Keratinocyte (primary cell): ENCODE results near the gene ZNF74. TPM values are rescaled to one million over a fixed set of nuclear protein-coding genes. Genes with fewer than 3 reads are reported as not detected.

Experiments
- DNase-seq: peaks from one replicate; pipeline ENCODE4 v3.0.0-alpha.2; 2011; ENCODE audit warnings: low read depth, missing footprints, low spot score
- FAIRE-seq: peaks from 2 replicates; lab custom pipeline; 2011; peaks lifted over from hg19 to GRCh38; lab: Jason Lieb, UNC
- H2AFZ ChIP-seq: 2 replicates; pipeline ENCODE4 v1.6.0; 2012; ENCODE audit warnings: low read length, control low read depth, inconsistent platforms; ENCODE audit not compliant: control insufficient read depth
- H3K27ac ChIP-seq: 2 replicates; pipeline ENCODE4 v1.5.1; 2011; ENCODE audit warnings: low read length; ENCODE audit not compliant: control insufficient read depth, insufficient read depth
- H3K27me3 ChIP-seq: 3 replicates; pipeline ENCODE4 v1.6.0; 2011; ENCODE audit warnings: low read length; ENCODE audit not compliant: control insufficient read depth, insufficient read depth; ENCODE audit errors: extremely low read depth
- H3K36me3 ChIP-seq, 2 experiments: 2 replicates in 1 of 2; 3 replicates in 1 of 2; pipeline ENCODE4 v1.5.1; 2011; ENCODE audit warnings: low read length in 2 of 2, mild to moderate bottlenecking in 1 of 2; ENCODE audit not compliant: control insufficient read depth in 2 of 2, insufficient read depth in 2 of 2; ENCODE audit errors: extremely low read depth in 1 of 2
- H3K4me1 ChIP-seq: 3 replicates; pipeline ENCODE4 v1.5.1; 2011; ENCODE audit warnings: low read length; ENCODE audit not compliant: control insufficient read depth, insufficient read depth; ENCODE audit errors: extremely low read depth
- H3K4me2 ChIP-seq: 3 replicates; pipeline ENCODE4 v1.6.0; 2011; ENCODE audit warnings: low read depth, low read length; ENCODE audit not compliant: control insufficient read depth, insufficient read depth; ENCODE audit errors: extremely low read depth
- H3K4me3 ChIP-seq, 3 experiments: fragments of 200-600 bp in 1 of 3; sonication (generic) in 1 of 3; 2 replicates in 2 of 3; 3 replicates in 1 of 3; pipeline ENCODE4 v1.5.1; 2011 to 2016; ENCODE audit warnings: low read length in 3 of 3, mild to moderate bottlenecking in 3 of 3, control low read depth in 2 of 3, inconsistent platforms in 1 of 3, low read depth in 1 of 3, mixed read lengths in 1 of 3, mixed run types in 1 of 3, moderate library complexity in 1 of 3; ENCODE audit not compliant: control insufficient read depth in 2 of 3, insufficient read depth in 2 of 3; ENCODE audit errors: extremely low read depth in 1 of 3
- H3K79me2 ChIP-seq: 2 replicates; pipeline ENCODE4 v1.6.0; 2012; ENCODE audit warnings: low read length; ENCODE audit not compliant: control insufficient read depth, insufficient read depth
- H3K9ac ChIP-seq: 3 replicates; pipeline ENCODE4 v1.6.0; 2011; ENCODE audit warnings: low read length; ENCODE audit not compliant: control insufficient read depth, insufficient read depth; ENCODE audit errors: extremely low read depth
- H3K9me1 ChIP-seq: 3 replicates; pipeline ENCODE4 v1.6.0; 2011; ENCODE audit warnings: low read length; ENCODE audit not compliant: control insufficient read depth, insufficient read depth; ENCODE audit errors: extremely low read depth
- H3K9me3 ChIP-seq: 2 replicates; pipeline ENCODE4 v1.5.1; 2012; ENCODE audit warnings: low read depth, low read length; ENCODE audit not compliant: control insufficient read depth
- H4K20me1 ChIP-seq: 3 replicates; pipeline ENCODE4 v1.6.0; 2011; ENCODE audit warnings: low read length; ENCODE audit not compliant: control insufficient read depth, insufficient read depth; ENCODE audit errors: extremely low read depth
- EZH2 ChIP-seq: IDR thresholded peaks from one replicate; pipeline ENCODE4 v1.6.1; 2012; ENCODE audit warnings: inconsistent platforms, mild to moderate bottlenecking, low read length, moderate library complexity
- dilution Hi-C: fragments of 300-500 bp; cut with MboI; formaldehyde crosslinking; loops from one replicate; pipeline ENCODE4 v1.7.0; 2020; ENCODE audit warnings: low sequenced_read_pairs; ENCODE audit not compliant: extremely low pct_ligation_motif_present
- polyA plus RNA-seq, 5 experiments: library from polyadenylated mRNA; depleted of rRNA in 3 of 5; stranded (reverse) in 3 of 5; stranded (forward) in 1 of 5; unstranded in 1 of 5; fragments of >200 nt; gene quantifications; 1 replicate in 1 of 5; 2 replicates in 3 of 5; 3 replicates in 1 of 5; pipeline versions ENCODE4 v1.2.1 to v1.2.3, GENCODE V29; 2011 to 2012; ENCODE audit warnings: missing spikeins in 2 of 5, low read depth in 1 of 5, low replicate concordance in 1 of 5
- TF ChIP-seq, protein P1 (sequence below), 3 experiments: IDR thresholded peaks in 1 of 3; conservative IDR thresholded peaks in 1 of 3; optimal IDR thresholded peaks in 1 of 3; 2 replicates in 2 of 3; 3 replicates in 1 of 3; pipeline versions ENCODE3 to v1.5.1; 2011; ENCODE audit warnings: low read length in 3 of 3, mild to moderate bottlenecking in 3 of 3, moderate library complexity in 2 of 3, control low read depth in 1 of 3, inconsistent platforms in 1 of 3; ENCODE audit not compliant: insufficient read depth in 2 of 3; ENCODE audit errors: extremely low read depth in 1 of 3

The ZNF74 gene
- polyA plus RNA-seq, 1 donor (not counting 4 experiments of a cell fraction or from before 2014, with no cell fraction given) = 5.2 TPM

DNA sequence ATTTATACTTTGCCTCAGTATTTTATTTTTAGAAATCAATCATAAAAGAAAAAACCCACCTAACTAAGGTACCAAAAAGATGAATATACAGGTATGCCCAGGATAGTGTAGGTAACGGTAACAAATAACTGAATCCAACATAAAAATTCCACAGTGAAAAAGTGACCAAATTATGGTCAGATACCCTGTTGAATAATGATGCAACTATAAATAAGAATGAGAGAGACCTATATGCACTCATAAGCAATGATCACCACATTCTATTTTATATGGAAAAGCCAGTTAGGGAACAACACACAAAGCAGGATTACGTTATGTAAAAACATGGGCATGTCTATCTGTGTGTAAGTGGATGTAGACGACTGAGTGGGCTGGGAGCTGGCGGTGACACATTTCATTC lies 7.0 kb upstream of the ZNF74 start:
- no peak for FAIRE-seq
- Histone ChIP-seq H4K20me1 (no peaks in the 10 kb centered on the region), H3K4me3 (no peak overlapping the region), H3K27ac (no peak overlapping the region), H3K36me3 (no peaks in the 10 kb centered on the region), H3K79me2 (no peaks in the 10 kb centered on the region), H3K9me1 (no peaks in the 10 kb centered on the region), H3K4me2 (no peak overlapping the region), H2AFZ (no peak overlapping the region), H3K9ac (no peak overlapping the region), H3K4me1 (no peaks in the 10 kb centered on the region), H3K9me3 (no peaks in the 10 kb centered on the region), H3K27me3 (peaks cover 5% of the 10 kb centered on the region)
- TF ChIP-seq, protein P1, sequence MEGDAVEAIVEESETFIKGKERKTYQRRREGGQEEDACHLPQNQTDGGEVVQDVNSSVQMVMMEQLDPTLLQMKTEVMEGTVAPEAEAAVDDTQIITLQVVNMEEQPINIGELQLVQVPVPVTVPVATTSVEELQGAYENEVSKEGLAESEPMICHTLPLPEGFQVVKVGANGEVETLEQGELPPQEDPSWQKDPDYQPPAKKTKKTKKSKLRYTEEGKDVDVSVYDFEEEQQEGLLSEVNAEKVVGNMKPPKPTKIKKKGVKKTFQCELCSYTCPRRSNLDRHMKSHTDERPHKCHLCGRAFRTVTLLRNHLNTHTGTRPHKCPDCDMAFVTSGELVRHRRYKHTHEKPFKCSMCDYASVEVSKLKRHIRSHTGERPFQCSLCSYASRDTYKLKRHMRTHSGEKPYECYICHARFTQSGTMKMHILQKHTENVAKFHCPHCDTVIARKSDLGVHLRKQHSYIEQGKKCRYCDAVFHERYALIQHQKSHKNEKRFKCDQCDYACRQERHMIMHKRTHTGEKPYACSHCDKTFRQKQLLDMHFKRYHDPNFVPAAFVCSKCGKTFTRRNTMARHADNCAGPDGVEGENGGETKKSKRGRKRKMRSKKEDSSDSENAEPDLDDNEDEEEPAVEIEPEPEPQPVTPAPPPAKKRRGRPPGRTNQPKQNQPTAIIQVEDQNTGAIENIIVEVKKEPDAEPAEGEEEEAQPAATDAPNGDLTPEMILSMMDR (optimal IDR thresholded peaks at IDR 0.05 in 1 of 3, IDR thresholded peaks at IDR 0.05 in 1 of 3, conservative IDR thresholded peaks at IDR 0.05 in 1 of 3; ENCODE audit: extremely low read depth in 1 of 3, insufficient read depth in 2 of 3, low read length in 3 of 3) = no peak
- TF ChIP-seq EZH2 = no peak
- DNase-seq = no peak
- dilution Hi-C loops = no loop called here

DNA sequence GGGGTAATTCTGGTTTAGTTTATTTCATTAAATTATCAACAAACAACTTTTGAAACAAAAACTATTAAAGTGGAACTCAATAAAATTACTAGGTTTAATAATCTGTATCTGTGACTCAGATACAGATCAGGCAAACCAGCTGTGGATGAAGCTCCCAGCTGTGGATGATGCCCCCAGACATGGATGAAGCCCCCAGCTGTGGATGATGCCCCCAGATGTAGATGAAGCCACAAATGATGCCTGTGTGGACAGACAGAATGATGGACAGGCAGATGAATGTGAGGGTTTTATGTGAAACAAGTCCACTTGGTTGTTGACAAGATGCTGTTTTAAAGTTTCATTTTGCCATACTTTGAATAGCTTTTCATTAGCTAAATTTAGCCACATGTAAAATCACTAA lies 5.8 kb upstream of the ZNF74 start:
- H3K4me2 ChIP-seq = no peak overlapping the region
- H3K9ac ChIP-seq = no peak overlapping the region
- dilution Hi-C loops = no loop called here
- no peaks in the 10 kb centered on the region for H3K36me3 ChIP-seq
- H3K79me2 ChIP-seq = no peaks in the 10 kb centered on the region
- H4K20me1 ChIP-seq = no peaks in the 10 kb centered on the region
- no peaks in the 10 kb centered on the region for H3K9me1 ChIP-seq
- no peaks in the 10 kb centered on the region for H3K4me1 ChIP-seq
- no peaks in the 10 kb centered on the region for H3K9me3 ChIP-seq
- peaks cover 5% of the 10 kb centered on the region for H3K27me3 ChIP-seq
- no peak for TF ChIP-seq EZH2
- TF ChIP-seq, protein P1 (optimal IDR thresholded peaks at IDR 0.05 in 1 of 3, IDR thresholded peaks at IDR 0.05 in 1 of 3, conservative IDR thresholded peaks at IDR 0.05 in 1 of 3; ENCODE audit: extremely low read depth in 1 of 3, insufficient read depth in 2 of 3, low read length in 3 of 3) = no peak
- H2AFZ ChIP-seq = no peak overlapping the region
- FAIRE-seq (no peak), DNase-seq (no peak)
- no peak overlapping the region for H3K27ac ChIP-seq
- no peak overlapping the region for H3K4me3 ChIP-seq
